Neural cell (in vitro differentiated cells): ENCODE data around the gene MAP3K15. TPM values are rescaled to one million over a fixed set of nuclear protein-coding genes. Genes with fewer than 3 reads are reported as not detected.

ENCODE experiments used
- H2AFZ ChIP-seq: fragments of 200-600, 300-800 bp; sonication (generic), shearing (Covaris generic); 2 replicates; pipeline ENCODE4 v1.6.0; 2014; ENCODE audit warnings: low read depth, mild to moderate bottlenecking, antibody characterized with exemption, low read length, moderate library complexity
- H3F3A ChIP-seq: fragments of 200-600 bp; shearing (Covaris generic); 2 replicates; pipeline ENCODE4 v1.6.1; 2016; ENCODE audit warnings: mild to moderate bottlenecking, moderate library complexity, mixed read lengths, antibody characterized with exemption, low read length; ENCODE audit not compliant: insufficient read depth, poor library complexity, severe bottlenecking
- H3K27ac ChIP-seq: fragments of 200-600, 300-800 bp; sonication (generic), shearing (Covaris generic); 2 replicates; pipeline ENCODE4 v1.5.1; 2014; ENCODE audit warnings: mild to moderate bottlenecking, low read length, moderate library complexity
- H3K27me3 ChIP-seq: fragments of 300-800, 200-600 bp; sonication (generic), shearing (Covaris generic); 2 replicates; pipeline ENCODE4 v1.6.0; 2014; ENCODE audit warnings: mild to moderate bottlenecking, low read depth, low read length, moderate library complexity; ENCODE audit not compliant: insufficient read depth
- H3K36me3 ChIP-seq: fragments of 300-800, 200-600 bp; sonication (generic), shearing (Covaris generic); 2 replicates; pipeline ENCODE4 v1.5.1; 2014; ENCODE audit warnings: mild to moderate bottlenecking, antibody characterized with exemption, low read length, moderate library complexity; ENCODE audit not compliant: insufficient read depth
- H3K4me2 ChIP-seq: fragments of 300-800, 200-600 bp; sonication (generic), shearing (Covaris generic); 2 replicates; pipeline ENCODE4 v1.6.0; 2014; ENCODE audit warnings: mild to moderate bottlenecking, low read length
- H3K4me3 ChIP-seq: fragments of 300-800, 200-600 bp; sonication (generic), shearing (Covaris generic); 2 replicates; pipeline ENCODE4 v1.5.1; 2014; ENCODE audit warnings: mild to moderate bottlenecking, low read length, moderate library complexity
- H3K79me2 ChIP-seq: fragments of 200-600 bp; shearing (Covaris generic); replicated peaks from 2 replicates; pipeline ENCODE4 v1.6.0; 2014; ENCODE audit warnings: mild to moderate bottlenecking, low read length, moderate library complexity; ENCODE audit not compliant: insufficient read depth
- H3K9ac ChIP-seq: fragments of 300-800, 200-600 bp; sonication (generic), shearing (Covaris generic); 2 replicates; pipeline ENCODE4 v1.6.1; 2016; ENCODE audit warnings: mild to moderate bottlenecking, low read length, mixed read lengths
- H3K9me2 ChIP-seq: fragments of 200-600 bp; shearing (Covaris generic); 2 replicates; pipeline ENCODE4 v1.6.1; 2016; ENCODE audit warnings: mild to moderate bottlenecking, low read length, mixed read lengths; ENCODE audit not compliant: insufficient read depth
- H3K9me3 ChIP-seq: fragments of 200-600, 300-800 bp; sonication (generic), shearing (Covaris generic); 2 replicates; pipeline ENCODE4 v1.6.1; 2016; ENCODE audit warnings: mild to moderate bottlenecking, mixed run types, low read length, moderate library complexity, mixed read lengths
- H4K20me1 ChIP-seq: fragments of 200-600 bp; shearing (Covaris generic); 2 replicates; pipeline ENCODE4 v1.6.1; 2016; ENCODE audit warnings: mild to moderate bottlenecking, mixed run types; ENCODE audit not compliant: insufficient read depth
- EP300 ChIP-seq: fragments of 450-650 bp; conservative IDR thresholded peaks from 2 replicates; pipeline ENCODE4 v1.6.1; 2014; ENCODE audit warnings: antibody characterized with exemption, mild to moderate bottlenecking, moderate library complexity; ENCODE audit not compliant: poor library complexity, severe bottlenecking
- EZH2 ChIP-seq: fragments of 200-600, 300-800 bp; shearing (Covaris generic), sonication (generic); IDR thresholded peaks from 2 replicates; pipeline ENCODE4 v1.6.1; 2014; ENCODE audit warnings: antibody characterized with exemption, low read length, borderline replicate concordance, mild to moderate bottlenecking; ENCODE audit not compliant: insufficient read depth, poor library complexity, severe bottlenecking
- MXI1 ChIP-seq: fragments of 450-650 bp; conservative IDR thresholded peaks from 2 replicates; pipeline ENCODE4 v1.6.1; 2014; ENCODE audit warnings: antibody characterized with exemption, mild to moderate bottlenecking; ENCODE audit not compliant: poor library complexity, severe bottlenecking
- POLR2AphosphoS5 ChIP-seq: IDR thresholded peaks from 2 replicates; pipeline ENCODE4 v1.6.1; 2012
- RAD21 ChIP-seq: fragments of 450-650 bp; conservative IDR thresholded peaks from 2 replicates; pipeline ENCODE4 v1.6.1; 2014; ENCODE audit warnings: antibody characterized with exemption, mild to moderate bottlenecking, moderate library complexity
- SMC3 ChIP-seq: fragments of 450-650 bp; conservative IDR thresholded peaks from 2 replicates; pipeline ENCODE4 v1.6.1; 2014; ENCODE audit warnings: antibody characterized with exemption, mild to moderate bottlenecking, moderate library complexity; ENCODE audit not compliant: poor library complexity
- TAF1 ChIP-seq: IDR thresholded peaks from 2 replicates; pipeline ENCODE4 v1.6.1; 2012; ENCODE audit warnings: low read depth
- polyA plus RNA-seq: library from polyadenylated mRNA; depleted of rRNA; stranded (reverse); fragments of >200 nt; gene quantifications from 2 replicates; pipeline ENCODE4 v1.2.3, GENCODE V29; 2014
- TF ChIP-seq, protein P1 (sequence below): fragments of 450-650 bp; IDR thresholded peaks from 2 replicates; pipeline ENCODE4 v1.5.1; 2014; ENCODE audit warnings: antibody characterized with exemption, mild to moderate bottlenecking, moderate library complexity; ENCODE audit not compliant: poor library complexity, severe bottlenecking
- TF ChIP-seq, protein P2 (sequence below): IDR thresholded peaks from 2 replicates; pipeline ENCODE4 v1.6.1; 2012; ENCODE audit warnings: borderline replicate concordance

The MAP3K15 gene
- polyA plus RNA-seq, 1 donor from 2014 or later: not detected

DNA sequence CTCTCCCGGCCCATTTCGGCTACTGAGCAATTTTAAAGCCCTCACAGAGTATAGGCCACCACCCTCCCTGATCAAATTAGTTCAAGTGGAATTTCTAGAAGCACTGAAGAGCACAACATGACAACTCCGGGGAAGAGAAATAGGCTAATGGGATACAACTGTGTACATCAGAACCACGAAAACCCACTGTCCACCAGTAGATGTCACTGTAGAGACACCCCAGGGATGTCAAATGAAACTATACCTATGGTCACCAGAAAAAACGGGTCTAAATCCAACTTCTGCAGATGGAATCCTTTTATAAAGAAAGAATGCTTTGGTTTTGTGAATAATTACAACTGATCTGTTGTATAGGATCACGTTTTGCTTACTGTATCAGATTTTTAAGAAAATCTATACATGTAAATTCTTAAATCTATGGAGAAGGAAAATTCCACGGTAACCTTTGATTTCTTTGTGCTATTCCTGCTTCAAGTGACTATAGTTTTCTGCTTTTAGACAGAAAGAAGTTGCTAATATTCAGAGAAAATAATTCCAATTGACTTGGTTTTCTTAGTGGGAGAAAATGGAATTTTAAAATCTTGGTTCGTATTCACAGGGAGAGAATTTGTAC is 29.5 kb upstream of the MAP3K15 start:
- H2AFZ ChIP-seq: no peak overlapping the region
- TF ChIP-seq, protein P1, sequence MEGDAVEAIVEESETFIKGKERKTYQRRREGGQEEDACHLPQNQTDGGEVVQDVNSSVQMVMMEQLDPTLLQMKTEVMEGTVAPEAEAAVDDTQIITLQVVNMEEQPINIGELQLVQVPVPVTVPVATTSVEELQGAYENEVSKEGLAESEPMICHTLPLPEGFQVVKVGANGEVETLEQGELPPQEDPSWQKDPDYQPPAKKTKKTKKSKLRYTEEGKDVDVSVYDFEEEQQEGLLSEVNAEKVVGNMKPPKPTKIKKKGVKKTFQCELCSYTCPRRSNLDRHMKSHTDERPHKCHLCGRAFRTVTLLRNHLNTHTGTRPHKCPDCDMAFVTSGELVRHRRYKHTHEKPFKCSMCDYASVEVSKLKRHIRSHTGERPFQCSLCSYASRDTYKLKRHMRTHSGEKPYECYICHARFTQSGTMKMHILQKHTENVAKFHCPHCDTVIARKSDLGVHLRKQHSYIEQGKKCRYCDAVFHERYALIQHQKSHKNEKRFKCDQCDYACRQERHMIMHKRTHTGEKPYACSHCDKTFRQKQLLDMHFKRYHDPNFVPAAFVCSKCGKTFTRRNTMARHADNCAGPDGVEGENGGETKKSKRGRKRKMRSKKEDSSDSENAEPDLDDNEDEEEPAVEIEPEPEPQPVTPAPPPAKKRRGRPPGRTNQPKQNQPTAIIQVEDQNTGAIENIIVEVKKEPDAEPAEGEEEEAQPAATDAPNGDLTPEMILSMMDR: peak; percentile 73
- TF ChIP-seq SMC3: peak; percentile 76
- no peak for TF ChIP-seq EP300
- no peak for TF ChIP-seq POLR2AphosphoS5
- TF ChIP-seq EZH2: no peak
- TF ChIP-seq RAD21: peak; percentile 79
- TF ChIP-seq TAF1: no peak
- no peaks in the 10 kb centered on the region for H3K36me3 ChIP-seq
- no peak overlapping the region for H3K4me3 ChIP-seq
- no peaks in the 10 kb centered on the region for H3K9me2 ChIP-seq
- no peaks in the 10 kb centered on the region for H3K27me3 ChIP-seq
- no peak overlapping the region for H3K27ac ChIP-seq
- no peaks in the 10 kb centered on the region for H4K20me1 ChIP-seq
- no peak overlapping the region for H3K9ac ChIP-seq
- no peaks in the 10 kb centered on the region for H3K9me3 ChIP-seq
- no peaks in the 10 kb centered on the region for H3K79me2 ChIP-seq
- no peaks in the 10 kb centered on the region for H3F3A ChIP-seq
- no peak overlapping the region for H3K4me2 ChIP-seq

GRCh38 chrX:19543951-19544381 is 28.7 kb upstream of the MAP3K15 start:
- H3K79me2 ChIP-seq: no peaks in the 10 kb centered on the region
- H4K20me1 ChIP-seq: no peaks in the 10 kb centered on the region
- no peak for TF ChIP-seq SMC3
- TF ChIP-seq, protein P1: no peak
- no peak for TF ChIP-seq EP300
- no peaks in the 10 kb centered on the region for H3K9me2 ChIP-seq
- H3F3A ChIP-seq: no peaks in the 10 kb centered on the region
- H3K9ac ChIP-seq: no peak overlapping the region
- no peaks in the 10 kb centered on the region for H3K27me3 ChIP-seq
- H2AFZ ChIP-seq: no peak overlapping the region
- H3K36me3 ChIP-seq: no peaks in the 10 kb centered on the region
- H3K27ac ChIP-seq: no peak overlapping the region
- H3K9me3 ChIP-seq: no peaks in the 10 kb centered on the region
- H3K4me3 ChIP-seq: no peak overlapping the region
- no peak overlapping the region for H3K4me2 ChIP-seq

DNA sequence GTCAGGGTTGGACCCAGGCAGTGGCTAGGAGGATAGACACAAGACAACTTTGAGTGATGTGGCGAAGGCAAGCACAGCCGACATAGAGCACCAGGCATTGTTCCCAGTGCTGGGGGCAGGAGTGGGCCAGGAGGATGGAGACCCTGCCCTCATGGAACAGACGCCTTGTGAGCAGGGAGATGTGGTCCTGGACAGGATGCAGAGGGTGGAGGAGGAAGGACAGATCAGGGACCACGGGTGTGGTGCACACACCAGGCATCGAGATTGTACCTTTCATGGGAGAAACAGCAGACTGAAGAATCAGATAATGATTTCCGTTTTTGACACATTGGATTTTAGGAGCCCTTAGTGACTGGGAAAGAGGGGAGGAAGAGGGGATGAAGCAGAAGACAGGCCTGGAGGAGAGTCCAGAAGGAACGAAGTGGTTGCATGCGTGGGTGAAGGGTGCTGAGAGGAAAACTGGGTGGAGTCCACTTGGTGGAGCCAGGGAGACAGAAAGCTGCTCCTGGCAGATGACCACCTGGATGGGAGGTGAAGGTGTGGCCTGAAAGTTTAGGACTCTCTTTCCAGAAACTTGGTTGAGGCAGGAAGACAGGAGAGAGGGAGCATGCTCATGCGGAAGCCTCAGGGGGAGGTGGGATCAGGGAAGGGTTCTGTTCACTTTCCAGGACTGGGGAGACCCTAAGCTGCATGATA is 27.9 kb upstream of the MAP3K15 start:
- Histone ChIP-seq H4K20me1 (no peaks in the 10 kb centered on the region), H3K9me3 (no peaks in the 10 kb centered on the region), H3K27me3 (no peaks in the 10 kb centered on the region), H3K27ac (no peak overlapping the region), H3K36me3 (no peaks in the 10 kb centered on the region), H3F3A (no peaks in the 10 kb centered on the region), H3K4me2 (no peak overlapping the region), H2AFZ (no peak overlapping the region), H3K9ac (no peak overlapping the region), H3K4me3 (no peak overlapping the region), H3K79me2 (no peaks in the 10 kb centered on the region), H3K9me2 (no peaks in the 10 kb centered on the region)
- TF ChIP-seq TAF1: no peak
- TF ChIP-seq EZH2: no peak
- TF ChIP-seq, protein P1: no peak
- TF ChIP-seq MXI1: no peak
- TF ChIP-seq, protein P2, sequence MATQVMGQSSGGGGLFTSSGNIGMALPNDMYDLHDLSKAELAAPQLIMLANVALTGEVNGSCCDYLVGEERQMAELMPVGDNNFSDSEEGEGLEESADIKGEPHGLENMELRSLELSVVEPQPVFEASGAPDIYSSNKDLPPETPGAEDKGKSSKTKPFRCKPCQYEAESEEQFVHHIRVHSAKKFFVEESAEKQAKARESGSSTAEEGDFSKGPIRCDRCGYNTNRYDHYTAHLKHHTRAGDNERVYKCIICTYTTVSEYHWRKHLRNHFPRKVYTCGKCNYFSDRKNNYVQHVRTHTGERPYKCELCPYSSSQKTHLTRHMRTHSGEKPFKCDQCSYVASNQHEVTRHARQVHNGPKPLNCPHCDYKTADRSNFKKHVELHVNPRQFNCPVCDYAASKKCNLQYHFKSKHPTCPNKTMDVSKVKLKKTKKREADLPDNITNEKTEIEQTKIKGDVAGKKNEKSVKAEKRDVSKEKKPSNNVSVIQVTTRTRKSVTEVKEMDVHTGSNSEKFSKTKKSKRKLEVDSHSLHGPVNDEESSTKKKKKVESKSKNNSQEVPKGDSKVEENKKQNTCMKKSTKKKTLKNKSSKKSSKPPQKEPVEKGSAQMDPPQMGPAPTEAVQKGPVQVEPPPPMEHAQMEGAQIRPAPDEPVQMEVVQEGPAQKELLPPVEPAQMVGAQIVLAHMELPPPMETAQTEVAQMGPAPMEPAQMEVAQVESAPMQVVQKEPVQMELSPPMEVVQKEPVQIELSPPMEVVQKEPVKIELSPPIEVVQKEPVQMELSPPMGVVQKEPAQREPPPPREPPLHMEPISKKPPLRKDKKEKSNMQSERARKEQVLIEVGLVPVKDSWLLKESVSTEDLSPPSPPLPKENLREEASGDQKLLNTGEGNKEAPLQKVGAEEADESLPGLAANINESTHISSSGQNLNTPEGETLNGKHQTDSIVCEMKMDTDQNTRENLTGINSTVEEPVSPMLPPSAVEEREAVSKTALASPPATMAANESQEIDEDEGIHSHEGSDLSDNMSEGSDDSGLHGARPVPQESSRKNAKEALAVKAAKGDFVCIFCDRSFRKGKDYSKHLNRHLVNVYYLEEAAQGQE: no peak
- TF ChIP-seq EP300: no peak
- TF ChIP-seq POLR2AphosphoS5: no peak
- no peak for TF ChIP-seq RAD21
- TF ChIP-seq SMC3: no peak
